ENCODE results near the gene PPP2R5A.
"Not testable (repeated sequence)": the region's sequence is repeated elsewhere in the genome, so short reads cannot be mapped to it uniquely, and the experiment has no call there.

The PPP2R5A gene

GRCh38 chr1:212302745-212303383, 17.7 kb downstream of the PPP2R5A start:
- no peak for DNase-seq

GRCh38 chr1:212305342-212305741, 20.1 kb downstream of the PPP2R5A start:
- no peak for DNase-seq

- not testable (repeated sequence) for DNase-seq
Measured at GRCh38 chr1:212305984-212306452, 20.8 kb downstream of the PPP2R5A start.

GRCh38 chr1:212309967-212310366, 24.8 kb downstream of the PPP2R5A start:
- DNase-seq = no peak

GRCh38 chr1:212310383-212310782, 25.2 kb downstream of the PPP2R5A start:
- DNase-seq = no peak

GRCh38 chr1:212311836-212312497, 26.8 kb downstream of the PPP2R5A start:
- no peak for DNase-seq

GRCh38 chr1:212313616-212314015, 28.4 kb downstream of the PPP2R5A start:
- DNase-seq = no peak

- DNase-seq = no peak
Measured at GRCh38 chr1:212315184-212315583, 30.0 kb downstream of the PPP2R5A start.

- no peak for DNase-seq
Measured at GRCh38 chr1:212315907-212316306, 30.7 kb downstream of the PPP2R5A start.

GRCh38 chr1:212317916-212318315, 32.7 kb downstream of the PPP2R5A start:
- DNase-seq = no peak

GRCh38 chr1:212321031-212321430, 35.8 kb downstream of the PPP2R5A start:
- not testable (repeated sequence) for DNase-seq

GRCh38 chr1:212323066-212323465, 37.9 kb downstream of the PPP2R5A start:
- DNase-seq = no peak

GRCh38 chr1:212326541-212326940, 41.3 kb downstream of the PPP2R5A start:
- no peak for DNase-seq

- DNase-seq = no peak
Measured at GRCh38 chr1:212328248-212328647, 43.0 kb downstream of the PPP2R5A start.

GRCh38 chr1:212329105-212329504, 43.9 kb downstream of the PPP2R5A start:
- DNase-seq = no peak

- DNase-seq = no peak
Measured at GRCh38 chr1:212341090-212341489, 55.9 kb downstream of the PPP2R5A start.

- no peak for DNase-seq
Measured at GRCh38 chr1:212344905-212345304, 59.7 kb downstream of the PPP2R5A start.

- no peak for DNase-seq
Measured at GRCh38 chr1:212346601-212347000, 61.4 kb downstream of the PPP2R5A start.

GRCh38 chr1:212351588-212352362, 66.6 kb downstream of the PPP2R5A start:
- DNase-seq = no peak

GRCh38 chr1:212353181-212353580, 68.0 kb downstream of the PPP2R5A start:
- DNase-seq = no peak

- DNase-seq = no peak
Measured at GRCh38 chr1:212354464-212354863, 69.3 kb downstream of the PPP2R5A start.

GRCh38 chr1:212355230-212355969, 70.2 kb downstream of the PPP2R5A start:
- DNase-seq = no peak
